BLaER1 treated with 17β-estradiol and CSF1 and Interleukin-3, amounts not matched to agents 10 nM and 100 nM (cell line): ENCODE results near the gene BORCS6.

Experiments used
- H3K27ac ChIP-seq, 11 experiments: shearing (Covaris generic); formaldehyde crosslinking; 2 replicates each; pipeline ENCODE4 v1.8.1; 2022
- H3K27me3 ChIP-seq, 11 experiments: shearing (Covaris generic); formaldehyde crosslinking; 2 replicates each; pipeline ENCODE4 v1.8.1; 2022
- H3K36me3 ChIP-seq, 11 experiments: shearing (Covaris generic); formaldehyde crosslinking; 2 replicates each; pipeline ENCODE4 v1.8.1; 2022
- H3K4me1 ChIP-seq, 10 experiments: shearing (Covaris generic); formaldehyde crosslinking; 2 replicates each; pipeline ENCODE4 v1.8.1; 2022
- H3K4me2 ChIP-seq, 11 experiments: shearing (Covaris generic); formaldehyde crosslinking; 2 replicates each; pipeline ENCODE4 v1.8.1; 2022
- H3K4me3 ChIP-seq, 10 experiments: shearing (Covaris generic); formaldehyde crosslinking; 2 replicates each; pipeline ENCODE4 v1.8.1; 2022
- H3K9ac ChIP-seq, 11 experiments: shearing (Covaris generic); formaldehyde crosslinking; 2 replicates each; pipeline ENCODE4 v1.8.1; 2022
- H3K9me3 ChIP-seq, 11 experiments: shearing (Covaris generic); formaldehyde crosslinking; replicated peaks in 1 of 11; 2 replicates each; pipeline ENCODE4 v1.8.1; 2022
- H4K20me1 ChIP-seq, 11 experiments: shearing (Covaris generic); formaldehyde crosslinking; 2 replicates each; pipeline ENCODE4 v1.8.1; 2022
- Cebpa-rat ChIP-seq, 11 experiments: shearing (Covaris generic); IDR thresholded peaks; 2 replicates each; pipeline ENCODE4 v1.8.1; 2022

Gene BORCS6

GRCh38 chr17:8150194-8151119, 39.5 kb downstream of the BORCS6 start:
- H3K9me3 ChIP-seq, result no peaks in the 10 kb centered on the region
- peak overlapping the region; percentile 82 to 99 (median 97) for H3K4me2 ChIP-seq
- H4K20me1 ChIP-seq, result peaks cover 16 to 69% (median 51%) of the 10 kb centered on the region in 11 experiments
- H3K27me3 ChIP-seq, result no peaks in the 10 kb centered on the region
- no peak for TF ChIP-seq Cebpa-rat (IDR thresholded peaks at IDR 0.05)
- peaks cover 46 to 53% (median 52%) of the 10 kb centered on the region in 11 experiments for H3K36me3 ChIP-seq
- H3K4me3 ChIP-seq, result peak overlapping the region; percentile 60 to 92 (median 80)
- peak overlapping the region; percentile 84 to 96 (median 87) for H3K9ac ChIP-seq
- peak overlapping the region; percentile 69 to 97 (median 88) for H3K27ac ChIP-seq
- H3K4me1 ChIP-seq, result peaks cover 41 to 56% (median 45%) of the 10 kb centered on the region in 10 experiments

GRCh38 chr17:8149419-8150193, 40.4 kb downstream of the BORCS6 start:
- TF ChIP-seq Cebpa-rat (IDR thresholded peaks at IDR 0.05), result no peak
- H3K4me2 ChIP-seq, result peak overlapping the region; percentile 82 to 99 (median 97); a peak in 14 of 22 replicates
- peaks cover 33 to 47% (median 36%) of the 10 kb centered on the region in 10 experiments for H3K4me1 ChIP-seq
- H3K9me3 ChIP-seq, result no peaks in the 10 kb centered on the region
- H3K4me3 ChIP-seq, result no peak overlapping the region; a peak in 1 of 20 replicates
- H3K36me3 ChIP-seq, result peaks cover 53 to 61% (median 59%) of the 10 kb centered on the region in 11 experiments
- H3K9ac ChIP-seq, result peak overlapping the region in 10 of 11 experiments; percentile 0 to 96 (median 87); a peak in 10 of 22 replicates
- H3K27ac ChIP-seq, result peak overlapping the region in 1 of 11 experiments; percentile 91; a peak in 5 of 22 replicates
- H4K20me1 ChIP-seq, result peaks cover 16 to 72% (median 54%) of the 10 kb centered on the region in 11 experiments
- no peaks in the 10 kb centered on the region for H3K27me3 ChIP-seq

GRCh38 chr17:8148560-8148959, 41.4 kb downstream of the BORCS6 start:
- no peaks in the 10 kb centered on the region for H3K9me3 ChIP-seq
- no peak overlapping the region for H3K4me2 ChIP-seq
- H3K27me3 ChIP-seq, result no peaks in the 10 kb centered on the region
- peaks cover 62 to 72% (median 70%) of the 10 kb centered on the region in 11 experiments for H3K36me3 ChIP-seq
- no peak for TF ChIP-seq Cebpa-rat (IDR thresholded peaks at IDR 0.05)
- H3K4me1 ChIP-seq, result peaks cover 24 to 37% (median 26%) of the 10 kb centered on the region in 10 experiments
- H3K27ac ChIP-seq, result no peak overlapping the region
- H3K4me3 ChIP-seq, result no peak overlapping the region
- H4K20me1 ChIP-seq, result peaks cover 16 to 82% (median 59%) of the 10 kb centered on the region in 11 experiments
- H3K9ac ChIP-seq, result peak overlapping the region in 3 of 11 experiments; percentile 2 to 12 (median 7); a peak in 2 of 22 replicates

GRCh38 chr17:8147805-8148404, 42.1 kb downstream of the BORCS6 start:
- H3K4me3 ChIP-seq, result no peak overlapping the region
- peak overlapping the region in 5 of 11 experiments; percentile 2 to 36 (median 12); a peak in 4 of 22 replicates for H3K9ac ChIP-seq
- no peaks in the 10 kb centered on the region for H3K9me3 ChIP-seq
- H3K4me1 ChIP-seq, result peaks cover 18 to 30% (median 19%) of the 10 kb centered on the region in 10 experiments
- TF ChIP-seq Cebpa-rat (IDR thresholded peaks at IDR 0.05), result no peak
- no peak overlapping the region for H3K27ac ChIP-seq
- no peak overlapping the region for H3K4me2 ChIP-seq
- peaks cover 16 to 82% (median 59%) of the 10 kb centered on the region in 11 experiments for H4K20me1 ChIP-seq
- peaks cover 62 to 78% (median 73%) of the 10 kb centered on the region in 11 experiments for H3K36me3 ChIP-seq
- no peaks in the 10 kb centered on the region for H3K27me3 ChIP-seq

- Histone ChIP-seq H3K9me3 (no peaks in the 10 kb centered on the region), H3K4me2 (no peak overlapping the region), H3K4me3 (no peak overlapping the region), H3K27ac (no peak overlapping the region), H4K20me1 (peaks cover 16 to 89% (median 59%) of the 10 kb centered on the region in 11 experiments), H3K27me3 (no peaks in the 10 kb centered on the region), H3K36me3 (peaks cover 68 to 85% (median 79%) of the 10 kb centered on the region in 11 experiments), H3K9ac (peak overlapping the region in 3 of 11 experiments; percentile 19 to 29 (median 23); a peak in 4 of 22 replicates), H3K4me1 (peaks cover 12 to 24% (median 13%) of the 10 kb centered on the region in 10 experiments)
- TF ChIP-seq Cebpa-rat (IDR thresholded peaks at IDR 0.05), result no peak
Measured at GRCh38 chr17:8147141-8147804, 42.7 kb downstream of the BORCS6 start.

GRCh38 chr17:8146381-8147140, 43.4 kb downstream of the BORCS6 start:
- H3K9ac ChIP-seq, result peak overlapping the region in 3 of 11 experiments; percentile 23 to 29 (median 29); a peak in 4 of 22 replicates
- no peaks in the 10 kb centered on the region for H3K27me3 ChIP-seq
- TF ChIP-seq Cebpa-rat (IDR thresholded peaks at IDR 0.05), result no peak
- H3K4me3 ChIP-seq, result no peak overlapping the region
- H3K27ac ChIP-seq, result no peak overlapping the region
- H3K9me3 ChIP-seq, result no peaks in the 10 kb centered on the region
- peaks cover 75 to 92% (median 86%) of the 10 kb centered on the region in 11 experiments for H3K36me3 ChIP-seq
- no peak overlapping the region for H3K4me2 ChIP-seq
- H4K20me1 ChIP-seq, result peaks cover 16 to 90% (median 59%) of the 10 kb centered on the region in 11 experiments
- H3K4me1 ChIP-seq, result peaks cover 12 to 18% (median 13%) of the 10 kb centered on the region in 10 experiments

GRCh38 chr17:8145811-8146210, 44.2 kb downstream of the BORCS6 start:
- no peak for TF ChIP-seq Cebpa-rat (IDR thresholded peaks at IDR 0.05)
- Histone ChIP-seq H3K27me3 (no peaks in the 10 kb centered on the region), H3K27ac (no peak overlapping the region), H4K20me1 (peaks cover 18 to 90% (median 62%) of the 10 kb centered on the region in 11 experiments), H3K9me3 (no peaks in the 10 kb centered on the region), H3K9ac (no peak overlapping the region; a peak in 2 of 22 replicates), H3K36me3 (peaks cover 83 to 99% (median 93%) of the 10 kb centered on the region in 11 experiments), H3K4me2 (no peak overlapping the region), H3K4me1 (peaks cover 10 to 12% (median 11%) of the 10 kb centered on the region in 10 experiments), H3K4me3 (no peak overlapping the region)
